ENCODE measurements around the gene NTHL1.

The NTHL1 gene

GRCh38 chr16:2047330-2048115 is at the start of gene NTHL1, which contains the start of gene TSC2:
Gene NTHL1 (minus strand): TSS chr16:2047834. CDS start chr16:2047823, 11 bp downstream.
Gene TSC2 (plus strand): TSS chr16:2047985. CDS start chr16:2048616, 631 bp downstream.
- peak; percentile 85 to 89 for DNase-seq (ENCODE audit: low read depth in 2 of 2)

DNA sequence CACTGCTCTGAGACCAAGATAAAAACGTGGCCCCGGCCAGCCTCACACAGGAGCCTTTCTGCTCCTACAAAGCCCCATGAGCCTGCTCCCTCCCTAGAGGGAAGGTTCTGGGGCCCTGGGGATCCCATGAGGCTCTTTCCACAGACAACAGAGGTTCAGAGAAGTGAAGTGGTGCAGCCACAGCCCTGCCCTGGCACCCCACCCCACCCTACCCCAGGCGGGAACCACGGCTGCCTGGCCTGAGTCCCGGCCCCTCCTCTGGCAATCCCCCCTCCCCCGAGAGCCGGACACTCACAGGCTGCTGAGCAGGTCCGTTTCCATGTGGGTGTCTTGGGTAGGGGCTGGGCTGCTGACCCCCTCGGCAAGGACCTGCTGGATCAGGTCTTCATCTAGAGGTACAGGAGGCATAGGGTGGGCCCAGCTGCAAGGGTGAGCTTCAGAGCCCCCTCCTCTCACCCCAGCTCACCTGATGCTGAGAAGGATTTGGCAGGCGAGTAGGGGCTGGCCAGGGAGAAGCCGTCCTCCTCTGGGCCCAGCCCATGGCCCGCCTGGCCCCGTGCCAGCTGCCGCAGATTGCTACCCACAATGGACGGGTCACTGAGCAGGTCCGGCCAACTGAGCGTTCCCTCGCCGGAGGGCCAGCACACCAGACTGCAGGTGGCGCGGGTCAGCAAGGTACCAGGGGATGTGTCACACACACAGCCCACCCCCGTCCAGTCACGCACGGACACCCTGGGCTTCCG is 49.4 kb upstream of the NTHL1 start:
- DNase-seq (ENCODE audit: low read depth in 2 of 2): no peak

- no peak for DNase-seq (ENCODE audit: low read depth in 2 of 2)
These were observed 48.4 kb upstream of the NTHL1 start for GRCh38 chr16:2095918-2096582.

- DNase-seq (ENCODE audit: low read depth in 2 of 2): no peak
These were observed 47.8 kb upstream of the NTHL1 start for GRCh38 chr16:2095315-2095853.

DNA sequence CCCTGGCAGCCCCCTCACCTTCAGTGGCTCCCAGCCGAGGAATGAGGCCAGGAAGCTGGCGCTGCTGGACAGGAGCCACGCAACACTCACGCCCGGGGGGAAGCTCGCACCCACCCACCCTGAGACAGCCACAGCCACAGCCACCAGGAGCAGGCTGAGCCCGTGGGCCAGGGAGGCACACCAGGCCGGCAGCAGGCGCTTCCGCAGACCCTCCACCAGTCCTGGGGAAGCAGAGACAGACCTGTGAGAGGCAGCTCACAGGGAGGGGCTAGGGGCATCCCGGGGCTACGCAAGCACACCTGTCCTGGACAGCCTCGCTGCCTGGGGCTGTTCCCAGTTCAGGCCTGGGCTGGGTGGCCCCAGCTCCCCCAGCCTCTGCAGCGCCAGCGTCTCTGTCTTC is 46.2 kb upstream of the NTHL1 start:
- no peak for DNase-seq (ENCODE audit: low read depth in 2 of 2)

DNA sequence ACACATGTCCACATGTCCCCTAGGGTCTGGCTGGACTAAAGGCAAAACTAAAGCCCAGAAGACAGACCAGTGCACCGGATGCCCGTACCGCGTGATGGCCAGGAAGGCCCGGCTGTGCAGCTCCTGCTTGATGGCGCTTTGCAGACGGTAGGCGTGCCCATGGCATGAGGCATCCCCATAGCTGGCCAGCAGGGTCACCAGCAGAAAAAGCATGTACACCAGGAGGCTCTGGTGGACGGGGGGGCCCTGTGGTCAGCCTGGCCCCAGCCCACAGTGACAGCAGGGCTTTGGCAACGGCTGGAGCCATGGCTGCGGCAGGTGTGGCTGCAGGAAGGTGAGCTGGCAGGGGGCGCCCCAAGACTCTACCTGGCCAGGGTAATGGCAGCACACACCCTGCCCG is 45.2 kb upstream of the NTHL1 start:
- DNase-seq (ENCODE audit: low read depth in 2 of 2): no peak

GRCh38 chr16:2092256-2092620 is 44.6 kb upstream of the NTHL1 start:
- no peak for DNase-seq (ENCODE audit: low read depth in 2 of 2)

GRCh38 chr16:2091547-2092255 is 44.1 kb upstream of the NTHL1 start:
- DNase-seq (ENCODE audit: low read depth in 2 of 2): no peak

GRCh38 chr16:2090777-2091546 is 43.3 kb upstream of the NTHL1 start:
- no peak for DNase-seq (ENCODE audit: low read depth in 2 of 2)

- no peak for DNase-seq (ENCODE audit: low read depth in 2 of 2)
These were observed 42.8 kb upstream of the NTHL1 start for GRCh38 chr16:2090481-2090776.

- no peak for DNase-seq (ENCODE audit: low read depth in 2 of 2)
These were observed 42.3 kb upstream of the NTHL1 start for GRCh38 chr16:2089706-2090480.

DNA sequence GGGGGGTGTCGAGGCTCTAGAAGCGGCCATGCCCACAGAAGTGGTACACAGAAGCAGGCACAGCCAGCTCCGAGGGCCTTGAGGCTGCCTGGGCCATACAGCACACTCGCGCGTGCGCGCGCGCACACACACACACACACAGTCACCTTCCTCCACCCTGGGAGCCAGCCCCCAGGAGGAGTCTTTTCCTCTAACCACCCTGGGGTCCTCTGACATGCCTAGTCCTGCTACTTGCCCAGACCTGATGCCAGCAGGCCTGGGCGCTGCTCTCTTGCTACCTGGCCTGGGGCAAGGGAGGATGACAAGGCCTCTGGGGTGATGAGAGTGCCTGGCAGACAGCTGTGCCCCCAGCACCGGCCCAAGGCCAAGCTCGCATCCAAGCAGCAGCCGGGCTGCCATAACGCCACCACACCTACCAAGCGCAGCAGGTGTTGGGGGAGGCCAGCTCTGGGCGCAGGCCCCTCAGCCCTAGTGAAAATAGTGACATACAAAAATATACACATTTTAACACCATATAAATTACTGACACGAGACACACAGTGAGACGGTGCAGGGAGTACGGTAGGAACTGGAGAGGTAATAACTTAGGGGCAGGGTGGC is 41.2 kb upstream of the NTHL1 start:
- DNase-seq (ENCODE audit: low read depth in 2 of 2): no peak

DNA sequence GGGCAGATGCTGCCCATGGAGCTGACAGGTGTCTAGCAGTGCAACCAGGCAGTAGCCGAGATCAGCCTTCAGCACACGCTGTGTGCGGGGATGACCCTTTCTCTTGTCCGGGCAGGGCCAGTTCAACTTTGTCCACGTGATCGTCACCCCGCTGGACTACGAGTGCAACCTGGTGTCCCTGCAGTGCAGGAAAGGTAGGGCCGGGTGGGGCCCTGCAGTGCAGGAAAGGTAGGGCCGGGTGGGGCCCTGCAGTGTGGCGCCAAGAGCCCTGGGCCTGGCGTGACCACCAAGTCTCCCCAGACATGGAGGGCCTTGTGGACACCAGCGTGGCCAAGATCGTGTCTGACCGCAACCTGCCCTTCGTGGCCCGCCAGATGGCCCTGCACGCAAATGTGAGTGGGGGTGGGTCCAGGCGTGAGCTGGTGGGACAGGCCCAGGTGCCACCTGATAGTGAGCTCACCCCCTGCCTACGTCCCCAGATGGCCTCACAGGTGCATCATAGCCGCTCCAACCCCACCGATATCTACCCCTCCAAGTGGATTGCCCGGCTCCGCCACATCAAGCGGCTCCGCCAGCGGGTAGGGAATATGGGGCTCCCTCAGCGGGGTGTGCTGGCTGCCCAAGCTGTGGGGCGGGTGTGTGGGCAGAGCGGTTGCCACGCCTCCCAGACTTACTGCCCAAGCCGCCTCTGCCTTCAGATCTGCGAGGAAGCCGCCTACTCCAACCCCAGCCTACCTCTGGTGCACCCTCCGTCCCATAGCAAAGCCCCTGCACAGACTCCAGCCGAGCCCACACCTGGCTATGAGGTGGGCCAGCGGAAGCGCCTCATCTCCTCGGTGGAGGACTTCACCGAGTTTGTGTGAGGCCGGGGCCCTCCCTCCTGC is 40.4 kb upstream of the NTHL1 start:
- no peak for DNase-seq (ENCODE audit: low read depth in 2 of 2)

GRCh38 chr16:2086812-2087747 is 39.4 kb upstream of the NTHL1 start:
- DNase-seq (ENCODE audit: low read depth in 2 of 2): no peak

GRCh38 chr16:2086106-2086742 is 38.6 kb upstream of the NTHL1 start:
- DNase-seq (ENCODE audit: low read depth in 2 of 2): no peak

- DNase-seq (ENCODE audit: low read depth in 2 of 2): no peak
These were observed 38.0 kb upstream of the NTHL1 start for GRCh38 chr16:2085669-2086068.

DNA sequence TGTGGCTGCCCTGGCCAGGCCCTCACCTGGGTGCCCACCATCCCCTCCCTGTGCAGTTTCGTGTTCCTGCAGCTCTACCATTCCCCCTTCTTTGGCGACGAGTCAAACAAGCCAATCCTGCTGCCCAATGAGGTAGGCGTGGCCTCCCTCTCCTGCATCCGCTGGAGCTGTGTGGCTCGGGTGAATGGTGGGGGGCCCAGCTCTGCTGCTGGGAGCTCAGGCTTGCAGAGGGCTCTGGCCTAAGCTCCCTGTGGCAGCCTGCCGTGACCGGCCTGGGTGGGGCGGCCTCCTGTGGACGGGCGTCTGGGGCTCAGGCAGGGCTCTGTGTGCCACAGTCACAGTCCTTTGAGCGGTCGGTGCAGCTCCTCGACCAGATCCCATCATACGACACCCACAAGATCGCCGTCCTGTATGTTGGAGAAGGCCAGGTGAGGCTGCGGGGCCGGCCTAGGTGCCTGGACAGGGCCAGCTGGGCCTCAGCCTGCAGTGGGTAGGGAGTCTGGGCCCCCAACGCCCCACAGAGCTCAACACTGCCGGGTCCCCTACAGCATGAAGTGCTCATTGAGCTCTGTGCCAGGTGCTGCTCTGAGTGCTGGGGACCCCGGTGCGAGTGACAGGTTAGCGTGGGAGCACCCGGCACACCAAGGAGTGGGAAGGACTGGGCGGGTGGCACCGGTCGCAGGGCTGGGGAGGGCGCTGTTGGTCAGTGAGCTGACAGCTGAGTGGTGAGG is 37.4 kb upstream of the NTHL1 start:
- DNase-seq (ENCODE audit: low read depth in 2 of 2): no peak
